Adrenal gland (tissue), 12 donors: Measurements from ENCODE around the gene CDC42. TPM values are rescaled to one million over a fixed set of nuclear protein-coding genes. Genes with fewer than 3 reads are reported as not detected.

ENCODE experiments used
- DNase-seq, 7 donors: peaks; one replicate each; pipeline ENCODE4 v3.0.0-alpha.2; 2019 to 2020
- H3K27ac ChIP-seq, 5 donors: fragments of 200-600 bp; sonication (generic) in 4 of 5; 1 replicate in 3 of 5; 2 replicates in 2 of 5; pipeline versions ENCODE4 v1.5.1 to v1.8.0; 2016 to 2020; ENCODE audit warnings: mild to moderate bottlenecking in 1 of 5
- H3K27me3 ChIP-seq: fragments of 200-600 bp; 2 replicates; pipeline ENCODE4 v1.8.0; 2021
- H3K36me3 ChIP-seq, 2 donors: fragments of 200-600 bp; replicated peaks in 1 of 2; 1 replicate in 1 of 2; 2 replicates in 1 of 2; pipeline versions ENCODE4 v1.5.1 to v1.8.0; 2018 to 2022
- H3K4me1 ChIP-seq, 2 donors: fragments of 200-600 bp; replicated peaks in 1 of 2; 1 replicate in 1 of 2; 2 replicates in 1 of 2; pipeline versions ENCODE4 v1.5.1 to v1.8.0; 2018 to 2021
- H3K4me3 ChIP-seq, 4 donors: fragments of 200-600 bp; sonication (generic) in 3 of 4; one replicate each; pipeline ENCODE4 v1.5.1; 2016 to 2018
- H3K9me3 ChIP-seq, 3 donors: fragments of 200-600 bp; sonication (generic) in 1 of 3; replicated peaks in 1 of 3; 1 replicate in 2 of 3; 2 replicates in 1 of 3; pipeline versions ENCODE4 v1.5.1 to v1.8.0; 2016 to 2021
- CTCF ChIP-seq, 6 experiments: fragments of 450-650 bp in 4 of 6; fragments of 200-600 bp in 2 of 6; sonication (generic) in 1 of 6; IDR thresholded peaks; 1 replicate in 5 of 6; 2 replicates in 1 of 6; pipeline versions ENCODE4 v1.5.1 to v1.8.0; 2016 to 2021; ENCODE audit warnings: antibody characterized with exemption in 6 of 6, mild to moderate bottlenecking in 2 of 6, moderate library complexity in 1 of 6
- POLR2A ChIP-seq, 2 donors: fragments of 450-650 bp; IDR thresholded peaks; one replicate each; pipeline ENCODE4 v1.6.1; 2017; ENCODE audit warnings: antibody characterized with exemption in 2 of 2, mild to moderate bottlenecking in 2 of 2, moderate library complexity in 1 of 2
- WGBS, 4 donors: extraction: QIAGEN DNeasy Blood & Tissue Kit in 2 of 4; methylation state at CpG; one replicate each; pipeline versions ENCODE4 v1.1.5 to v1.1.7; 2013 to 2017; 5-methylcytosine and 5-hydroxymethylcytosine counted together
- intact Hi-C, 2 donors: fragments of 100-400 bp; cut with DNase I; formaldehyde crosslinking; loops; one replicate each; pipeline versions ENCODE4 v1.14.1 to v1.15.0; 2022 to 2023
- polyA plus RNA-seq, 3 donors: library from polyadenylated mRNA; stranded (reverse); fragments of 200-250 nt in 2 of 3; fragments of 350-450 nt in 1 of 3; fragmentation: Illumina TruSeq in 1 of 3; extraction: RNeasy Lipid Tissue Mini Kit (QIAGEN cat#74804) in 1 of 3; gene quantifications; one replicate each; pipeline ENCODE4 v1.2.3, GENCODE V29; 2013 to 2014
- total RNA-seq, 9 donors: library from RNA; depleted of rRNA in 4 of 9; stranded (reverse); fragments of >200 nt in 4 of 9; fragments of 120-200 nt in 1 of 9; fragmentation: NEBNext Ultra II Directional in 1 of 9; extraction: Animal tissue kit (Norgen Biotek cat#: 25700) in 1 of 9; gene quantifications; one replicate each; pipeline versions ENCODE4 v1.1.0 to v1.2.4, GENCODE V29; 2013 to 2023
- donor health status: healthy with polysubstance abuse.
- donor health status: Bipolar disorder and iron deficiency.
- donor health status: DM: yes; HTN: yes; CAD: no.
- donor health status: DM: no; HTN: no; CAD: no.
- donor health status: DM: no; HTN: no; CAD: no.
- donor health status: DM: yes; HTN: yes; CAD: no.

The CDC42 gene
- total and polyA plus RNA-seq, 12 donors: 69.6 to 351 (median 215) TPM

GRCh38 chr1:22056043-22056442 lies 3.5 kb downstream of the CDC42 start:
- Histone ChIP-seq H3K27me3 (no peaks in the 10 kb centered on the region), H3K4me1 (peaks cover 25 to 66% of the 10 kb centered on the region in 2 donors), H3K27ac (peak overlapping the region in 2 of 5 donors; percentile 1 to 14), H3K9me3 (no peaks in the 10 kb centered on the region), H3K36me3 (peaks cover 0 to 4% of the 10 kb centered on the region in 2 donors), H3K4me3 (peak overlapping the region in 1 of 4 donors; percentile 1)
- TF ChIP-seq CTCF (IDR thresholded peaks at IDR 0.05): no peak
- TF ChIP-seq POLR2A (IDR thresholded peaks at IDR 0.05): no peak
- no peak for DNase-seq
- 17 to 41% (median 26%) methylated on average over 1 of the region's 1 CpG for WGBS, 4 donors
- intact Hi-C loops: no loop called here

- H3K27ac ChIP-seq: peak overlapping the region in 2 of 5 donors; percentile 1 to 14
- TF ChIP-seq POLR2A (IDR thresholded peaks at IDR 0.05) (no peak), CTCF (IDR thresholded peaks at IDR 0.05) (no peak)
- H3K4me1 ChIP-seq: peaks cover 28 to 75% of the 10 kb centered on the region in 2 donors
- peaks cover 0 to 4% of the 10 kb centered on the region in 2 donors for H3K36me3 ChIP-seq
- H3K9me3 ChIP-seq: no peaks in the 10 kb centered on the region
- no peak for DNase-seq
- 48 to 58% (median 50%) methylated on average over 2 of the region's 2 CpGs for WGBS, 4 donors
- intact Hi-C loops: no loop called here
- H3K4me3 ChIP-seq: no peak overlapping the region
- no peaks in the 10 kb centered on the region for H3K27me3 ChIP-seq
Measured at GRCh38 chr1:22056936-22057335, 4.4 kb downstream of the CDC42 start.

GRCh38 chr1:22057861-22058260 lies 5.4 kb downstream of the CDC42 start:
- 90 to 95% (median 92%) methylated on average over 10 of the region's 10 CpGs for WGBS, 4 donors
- H3K4me1 ChIP-seq: peaks cover 37 to 84% of the 10 kb centered on the region in 2 donors
- peaks cover 0 to 4% of the 10 kb centered on the region in 2 donors for H3K36me3 ChIP-seq
- H3K9me3 ChIP-seq: no peaks in the 10 kb centered on the region
- no peak overlapping the region for H3K27ac ChIP-seq
- H3K27me3 ChIP-seq: no peaks in the 10 kb centered on the region
- intact Hi-C loops: no loop called here
- no peak for DNase-seq
- no peak for TF ChIP-seq CTCF (IDR thresholded peaks at IDR 0.05)
- no peak for TF ChIP-seq POLR2A (IDR thresholded peaks at IDR 0.05)
- H3K4me3 ChIP-seq: no peak overlapping the region

GRCh38 chr1:22064751-22065402 lies 12.4 kb downstream of the CDC42 start:
- Histone ChIP-seq H3K27me3 (no peaks in the 10 kb centered on the region), H3K36me3 (no peaks in the 10 kb centered on the region), H3K27ac (no peak overlapping the region), H3K4me3 (no peak overlapping the region), H3K4me1 (peaks cover 17 to 89% of the 10 kb centered on the region in 2 donors), H3K9me3 (no peaks in the 10 kb centered on the region)
- intact Hi-C loops: no loop called here
- no peak for DNase-seq
- 74 to 88% (median 83%) methylated on average over 11 to 12 of the region's 12 CpGs for WGBS, 4 donors
- TF ChIP-seq POLR2A (IDR thresholded peaks at IDR 0.05) (no peak), CTCF (IDR thresholded peaks at IDR 0.05) (no peak)
